NCI-H2081 treated with DMSO at 0.1 percent for 48 hours (cell line): Measurements from ENCODE around the gene MBD5.

Experiments used
- DNase-seq: peaks from one replicate; lab custom pipeline; 2025; lab: John Stamatoyannopoulos, UW

MBD5 gene

DNA sequence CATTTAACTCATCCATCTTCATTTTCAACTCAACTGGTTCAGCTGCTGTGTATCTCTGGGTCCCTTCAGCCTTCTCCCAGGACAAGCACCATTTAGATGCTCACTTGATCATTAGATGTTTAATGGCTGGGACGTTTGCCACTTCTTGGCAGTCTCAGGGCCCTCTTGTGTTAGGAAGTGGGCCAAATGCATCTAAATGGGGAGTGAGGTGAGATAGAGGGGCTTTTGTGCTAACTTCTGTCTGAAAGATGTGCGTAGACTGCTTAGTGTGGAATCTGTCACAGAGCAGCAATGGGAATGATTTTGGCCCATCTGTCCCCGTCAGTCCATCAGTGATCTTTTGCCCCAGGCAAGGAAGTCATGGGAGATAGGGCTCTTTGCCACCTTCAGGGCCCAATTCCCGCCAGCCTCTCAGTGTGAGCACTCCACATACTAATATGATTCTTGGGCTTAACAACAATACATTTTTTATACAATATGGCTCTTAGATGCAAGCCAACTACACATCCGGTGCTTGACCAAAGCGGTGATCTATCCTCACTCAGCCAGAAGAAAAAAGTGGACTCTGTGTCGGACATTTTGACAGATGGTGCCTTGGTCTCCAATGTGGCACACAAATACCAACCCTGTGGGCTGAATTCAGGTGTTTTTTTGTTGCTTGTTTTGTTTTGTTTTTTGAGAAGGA lies 528.0 kb downstream of the MBD5 start:
- no peak for DNase-seq

DNA sequence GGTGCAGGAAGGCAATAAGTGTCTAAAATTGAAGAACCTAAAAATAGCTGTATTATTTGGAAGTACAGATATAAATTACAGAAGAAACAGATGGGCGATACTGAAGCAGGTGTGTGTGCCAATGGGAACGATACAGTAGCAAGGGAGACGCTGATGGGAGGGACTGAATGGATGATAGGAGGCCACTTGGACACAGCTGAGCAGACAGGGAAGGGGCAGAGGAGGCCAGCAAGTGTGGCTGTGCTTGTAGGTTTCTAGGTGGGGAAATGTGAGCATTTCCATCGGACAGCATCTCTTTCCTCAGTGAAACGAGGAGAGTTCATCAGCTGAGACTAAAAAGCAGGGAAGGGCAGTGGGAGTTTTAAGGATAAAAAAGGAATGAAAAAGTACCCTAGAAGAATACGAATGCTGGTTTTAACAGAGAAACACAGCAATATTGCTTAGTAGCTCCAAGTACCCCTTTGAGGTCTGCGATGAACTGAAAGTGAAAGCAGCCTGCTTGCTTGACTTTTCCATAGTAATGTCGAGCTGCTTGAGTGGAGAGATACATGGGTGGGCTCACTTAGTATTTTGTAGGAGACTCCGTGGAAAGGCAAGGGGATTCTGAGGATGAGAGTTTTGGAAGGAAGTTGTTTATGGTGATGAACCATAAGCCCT lies 531.9 kb downstream of the MBD5 start:
- DNase-seq = no peak

DNA sequence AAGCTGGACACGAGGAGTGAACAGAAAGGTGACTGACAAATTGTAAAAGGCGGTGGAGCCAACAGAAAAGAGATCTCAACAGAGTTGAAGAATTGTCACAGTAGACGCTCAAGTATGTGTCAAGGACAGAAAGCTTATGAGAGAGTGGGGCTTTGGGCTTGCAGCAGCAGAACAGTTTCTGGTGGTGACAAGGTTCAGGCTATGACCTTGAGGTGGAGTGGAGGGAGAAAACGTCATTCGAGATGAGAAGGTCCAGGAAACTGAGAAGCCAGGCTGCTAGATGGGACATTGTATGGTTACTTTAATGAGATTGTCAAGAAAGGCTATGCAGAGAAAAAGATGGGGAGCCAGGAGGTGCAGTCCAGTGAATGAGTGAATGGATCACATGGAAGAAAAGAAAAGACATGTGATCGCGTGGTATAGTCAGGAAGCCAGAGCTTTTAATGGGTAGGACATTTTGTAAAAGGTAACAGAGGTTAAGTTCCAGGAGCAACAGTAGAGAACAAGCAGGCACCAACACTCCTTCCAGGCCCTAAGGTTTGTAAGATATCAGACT lies 532.5 kb downstream of the MBD5 start:
- DNase-seq = no peak

DNA sequence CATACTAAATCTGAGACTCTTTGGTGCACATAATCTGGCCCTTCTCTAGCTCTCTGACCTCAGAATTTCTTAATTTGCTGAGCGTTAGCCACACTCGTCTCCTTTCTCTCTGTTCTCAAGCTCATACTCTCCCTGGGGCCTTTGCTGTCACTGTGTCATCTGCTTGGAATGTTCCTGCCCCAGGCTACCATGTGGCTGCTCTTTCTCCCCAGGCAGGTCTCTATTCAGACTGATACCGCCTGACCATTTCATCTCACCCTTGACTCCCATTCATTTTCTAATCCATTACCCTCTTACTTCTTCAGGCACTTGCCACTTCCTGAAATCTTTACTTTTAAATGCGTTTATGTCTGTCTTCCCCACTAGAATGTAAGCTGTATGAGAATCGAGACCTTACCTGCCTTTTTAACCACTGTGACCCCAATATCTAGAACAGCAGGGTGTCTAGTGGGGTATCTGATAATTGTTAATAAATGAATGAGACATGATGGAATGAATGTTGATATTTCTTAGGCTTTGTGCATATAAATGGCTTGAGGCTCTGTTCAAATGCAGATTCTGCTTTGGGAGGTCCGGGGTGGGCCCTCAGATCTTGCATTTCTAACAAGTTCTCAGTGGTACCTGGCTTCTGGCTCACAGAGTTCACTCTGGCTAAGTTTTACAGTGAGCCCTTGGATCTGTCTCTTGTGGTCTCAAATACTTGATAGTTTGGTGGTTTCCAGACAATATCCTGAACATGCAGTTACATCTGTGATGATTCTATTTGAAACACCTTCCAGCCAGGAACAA lies 533.8 kb downstream of the MBD5 start:
- no peak for DNase-seq

DNA sequence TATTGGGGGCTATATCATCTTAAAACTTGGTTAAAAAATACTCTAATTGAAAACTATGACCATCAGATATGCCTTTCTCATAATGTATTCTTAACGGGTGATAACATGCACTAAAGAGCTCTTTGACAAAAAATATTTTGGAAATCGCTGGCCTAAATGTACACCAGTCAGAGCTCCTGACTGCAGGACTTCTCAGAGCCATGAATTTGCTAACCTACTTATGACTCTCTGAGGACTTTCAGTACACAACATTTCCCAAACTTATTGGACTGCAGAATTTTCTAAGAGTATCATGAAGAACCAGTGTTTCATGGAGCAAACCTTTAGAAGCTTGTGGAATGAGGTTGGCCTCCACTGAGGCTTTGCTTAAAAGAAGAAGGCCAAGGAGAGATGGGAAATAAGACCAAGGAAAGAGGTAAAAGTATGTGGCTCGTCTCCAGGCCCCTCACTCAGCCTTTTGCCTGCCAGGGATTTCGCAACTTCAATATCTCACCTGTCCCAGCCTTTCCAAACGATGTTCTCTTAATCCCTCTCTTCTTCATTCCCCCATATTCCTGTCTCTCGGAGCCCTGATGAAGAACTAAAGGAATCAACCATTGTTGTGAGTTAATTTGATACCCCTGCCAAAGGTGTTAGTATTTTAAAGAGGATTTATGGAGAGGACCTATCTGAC lies 534.9 kb downstream of the MBD5 start:
- DNase-seq = no peak

DNA sequence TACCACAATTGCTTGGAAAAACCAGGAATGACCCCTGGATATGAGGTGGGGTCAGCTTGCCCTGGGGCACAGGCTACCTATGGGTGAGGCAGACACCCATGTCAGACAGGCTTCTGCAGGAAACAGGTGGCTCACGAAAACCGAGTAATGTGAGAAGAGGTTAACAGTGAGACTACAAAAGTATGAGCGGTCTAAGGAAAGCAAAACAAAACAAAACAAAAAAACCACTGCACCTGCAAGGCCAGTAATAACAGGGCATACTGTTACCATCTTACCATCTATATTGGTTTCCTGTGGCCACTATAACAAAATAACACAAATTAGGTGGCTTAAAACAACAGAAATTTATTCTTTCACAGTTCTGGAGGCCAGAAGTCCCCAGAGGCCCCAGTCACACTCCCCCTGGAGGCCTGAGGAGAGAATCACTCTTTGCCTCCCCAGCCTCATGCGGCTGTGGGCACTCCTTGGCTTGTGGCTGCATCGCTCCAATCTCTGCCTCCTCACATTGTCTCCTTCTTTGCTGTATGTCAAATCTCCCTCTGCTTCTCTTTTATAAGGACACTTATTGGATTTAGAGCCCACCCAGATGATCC lies 537.0 kb downstream of the MBD5 start:
- DNase-seq = no peak

DNA sequence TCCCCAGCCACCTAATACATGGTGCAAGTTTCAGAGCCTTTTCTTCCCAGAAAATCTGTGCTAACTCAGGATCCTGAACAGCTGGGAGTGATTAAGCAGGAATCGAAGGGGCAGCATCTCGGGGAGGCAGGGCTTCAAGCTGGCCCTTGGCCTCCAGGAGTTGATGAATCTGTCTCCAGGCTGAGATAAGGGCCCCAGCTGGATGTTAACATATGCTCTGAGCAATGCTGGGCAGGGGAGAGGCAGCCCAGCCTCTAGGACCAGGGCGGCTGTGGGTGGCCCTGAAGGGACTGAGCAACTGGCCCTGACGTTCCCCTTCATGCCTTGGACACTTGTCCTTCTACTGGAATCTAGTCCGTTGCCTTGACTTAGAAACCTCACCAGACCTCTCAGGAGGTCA lies 539.6 kb downstream of the MBD5 start:
- no peak for DNase-seq

DNA sequence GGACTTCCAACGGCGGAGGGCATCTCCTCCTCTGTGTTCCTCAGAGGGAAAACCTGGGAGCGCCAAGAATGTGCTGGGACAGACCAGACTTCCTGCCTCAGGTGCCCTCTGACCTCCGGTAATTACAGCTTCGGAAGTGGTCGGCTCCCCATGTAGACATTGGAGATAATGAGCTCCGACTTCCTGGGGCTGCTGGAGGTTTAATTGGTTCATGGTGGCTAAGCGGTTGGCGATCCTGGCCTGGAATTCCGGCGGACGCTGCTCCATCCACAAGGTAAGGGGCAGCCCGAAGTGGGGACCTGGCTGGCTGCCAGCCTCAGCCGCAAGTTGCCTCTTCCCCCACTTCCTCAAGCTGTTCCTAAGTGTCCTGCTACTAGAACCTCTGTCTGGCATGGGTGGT lies 540.5 kb downstream of the MBD5 start:
- no peak for DNase-seq

DNA sequence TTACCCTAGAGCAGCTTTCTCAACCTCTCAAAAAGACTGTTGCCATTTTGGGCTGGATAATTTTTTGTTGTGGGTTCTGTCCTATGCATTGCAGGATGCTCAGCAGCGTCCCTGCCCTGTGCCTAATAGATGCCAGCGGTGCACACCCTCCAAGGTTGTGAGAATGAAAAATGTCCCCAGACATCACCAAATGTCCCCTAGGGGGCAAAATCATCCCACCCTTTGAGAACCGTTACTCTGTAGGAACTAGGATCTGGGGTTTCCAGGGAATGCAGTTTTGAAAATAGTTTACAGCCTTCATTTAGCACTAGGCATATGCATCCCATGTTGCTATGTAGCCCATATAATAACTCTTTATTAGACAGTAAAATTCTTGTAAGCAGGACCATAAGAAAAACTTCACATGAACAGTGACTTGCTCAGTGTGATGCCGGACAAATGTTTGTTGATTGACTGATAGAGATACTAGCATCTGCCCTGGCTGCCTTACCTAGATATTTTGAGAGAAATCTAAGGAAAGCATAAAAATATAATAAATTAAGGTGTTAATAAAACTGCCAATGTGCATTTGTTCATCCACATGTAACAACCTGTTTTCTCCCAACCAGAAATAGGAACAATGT lies 544.5 kb downstream of the MBD5 start:
- DNase-seq = no peak
